Adrenal gland (tissue), 12 donors: ENCODE results near the gene MAML3. TPM values are rescaled to one million over a fixed set of nuclear protein-coding genes. Genes with fewer than 3 reads are reported as not detected.
A peak's percentile ranks its signal among the peaks of the same experiment; 100 is the strongest.

Experiments
- DNase-seq, 7 donors: peaks; one replicate each; pipeline ENCODE4 v3.0.0-alpha.2; 2019 to 2020
- H3K27ac ChIP-seq, 5 donors: fragments of 200-600 bp; sonication (generic) in 4 of 5; 1 replicate in 3 of 5; 2 replicates in 2 of 5; pipeline versions ENCODE4 v1.5.1 to v1.8.0; 2016 to 2020; ENCODE audit warnings: mild to moderate bottlenecking in 1 of 5
- H3K27me3 ChIP-seq: fragments of 200-600 bp; 2 replicates; pipeline ENCODE4 v1.8.0; 2021
- H3K36me3 ChIP-seq, 2 donors: fragments of 200-600 bp; replicated peaks in 1 of 2; 1 replicate in 1 of 2; 2 replicates in 1 of 2; pipeline versions ENCODE4 v1.5.1 to v1.8.0; 2018 to 2022
- H3K4me1 ChIP-seq, 2 donors: fragments of 200-600 bp; replicated peaks in 1 of 2; 1 replicate in 1 of 2; 2 replicates in 1 of 2; pipeline versions ENCODE4 v1.5.1 to v1.8.0; 2018 to 2021
- H3K4me3 ChIP-seq, 4 donors: fragments of 200-600 bp; sonication (generic) in 3 of 4; one replicate each; pipeline ENCODE4 v1.5.1; 2016 to 2018
- H3K9me3 ChIP-seq, 3 donors: fragments of 200-600 bp; sonication (generic) in 1 of 3; replicated peaks in 1 of 3; 1 replicate in 2 of 3; 2 replicates in 1 of 3; pipeline versions ENCODE4 v1.5.1 to v1.8.0; 2016 to 2021
- CTCF ChIP-seq, 6 experiments: fragments of 450-650 bp in 4 of 6; fragments of 200-600 bp in 2 of 6; sonication (generic) in 1 of 6; IDR thresholded peaks; 1 replicate in 5 of 6; 2 replicates in 1 of 6; pipeline versions ENCODE4 v1.5.1 to v1.8.0; 2016 to 2021; ENCODE audit warnings: antibody characterized with exemption in 6 of 6, mild to moderate bottlenecking in 2 of 6, moderate library complexity in 1 of 6
- POLR2A ChIP-seq, 2 donors: fragments of 450-650 bp; IDR thresholded peaks; one replicate each; pipeline ENCODE4 v1.6.1; 2017; ENCODE audit warnings: antibody characterized with exemption in 2 of 2, mild to moderate bottlenecking in 2 of 2, moderate library complexity in 1 of 2
- WGBS, 4 donors: extraction: QIAGEN DNeasy Blood & Tissue Kit in 2 of 4; methylation state at CpG; one replicate each; pipeline versions ENCODE4 v1.1.5 to v1.1.7; 2013 to 2017; 5-methylcytosine and 5-hydroxymethylcytosine counted together
- intact Hi-C, 2 donors: fragments of 100-400 bp; cut with DNase I; formaldehyde crosslinking; loops; one replicate each; pipeline versions ENCODE4 v1.14.1 to v1.15.0; 2022 to 2023
- polyA plus RNA-seq, 3 donors: library from polyadenylated mRNA; stranded (reverse); fragments of 200-250 nt in 2 of 3; fragments of 350-450 nt in 1 of 3; fragmentation: Illumina TruSeq in 1 of 3; extraction: RNeasy Lipid Tissue Mini Kit (QIAGEN cat#74804) in 1 of 3; gene quantifications; one replicate each; pipeline ENCODE4 v1.2.3, GENCODE V29; 2013 to 2014
- total RNA-seq, 9 donors: library from RNA; depleted of rRNA in 4 of 9; stranded (reverse); fragments of >200 nt in 4 of 9; fragments of 120-200 nt in 1 of 9; fragmentation: NEBNext Ultra II Directional in 1 of 9; extraction: Animal tissue kit (Norgen Biotek cat#: 25700) in 1 of 9; gene quantifications; one replicate each; pipeline versions ENCODE4 v1.1.0 to v1.2.4, GENCODE V29; 2013 to 2023
- donor health status: healthy with polysubstance abuse.
- donor health status: Bipolar disorder and iron deficiency.
- donor health status: DM: yes; HTN: yes; CAD: no.
- donor health status: DM: no; HTN: no; CAD: no.
- donor health status: DM: no; HTN: no; CAD: no.
- donor health status: DM: yes; HTN: yes; CAD: no.

MAML3 gene
- total and polyA plus RNA-seq, 12 donors, result 2.0 to 15.9 (median 8.4) TPM

GRCh38 chr4:139786494-139787354 is 367.3 kb downstream of the MAML3 start:
- TF ChIP-seq POLR2A (IDR thresholded peaks at IDR 0.05) (no peak), CTCF (IDR thresholded peaks at IDR 0.05) (no peak)
- 82 to 92% (median 88%) methylated on average over 12 of the region's 12 CpGs for WGBS, 4 donors
- Histone ChIP-seq H3K27ac (peak overlapping the region in 1 of 5 donors; percentile 4), H3K4me3 (no peak overlapping the region), H3K4me1 (no peaks in the 10 kb centered on the region), H3K9me3 (no peaks in the 10 kb centered on the region), H3K27me3 (no peaks in the 10 kb centered on the region), H3K36me3 (no peaks in the 10 kb centered on the region)
- no peak for DNase-seq
- intact Hi-C loops, result no loop called here

GRCh38 chr4:139785356-139785755 is 368.6 kb downstream of the MAML3 start:
- no peak overlapping the region for H3K4me3 ChIP-seq
- no peaks in the 10 kb centered on the region for H3K4me1 ChIP-seq
- TF ChIP-seq CTCF (IDR thresholded peaks at IDR 0.05) (no peak), POLR2A (IDR thresholded peaks at IDR 0.05) (no peak)
- H3K27ac ChIP-seq, result no peak overlapping the region
- no peaks in the 10 kb centered on the region for H3K9me3 ChIP-seq
- H3K36me3 ChIP-seq, result no peaks in the 10 kb centered on the region
- intact Hi-C loops, result no loop called here
- no peak for DNase-seq
- no peaks in the 10 kb centered on the region for H3K27me3 ChIP-seq
- WGBS, 4 donors, result 91 to 96% (median 94%) methylated on average over 4 of the region's 4 CpGs

- no peak for DNase-seq
- TF ChIP-seq CTCF (IDR thresholded peaks at IDR 0.05) (no peak), POLR2A (IDR thresholded peaks at IDR 0.05) (no peak)
- H3K27ac ChIP-seq, result peak overlapping the region in 1 of 5 donors; percentile 30
Measured at GRCh38 chr4:139783741-139784484, 370.1 kb downstream of the MAML3 start.

GRCh38 chr4:139782926-139783522 is 371.0 kb downstream of the MAML3 start:
- no peak overlapping the region for H3K4me3 ChIP-seq
- intact Hi-C loops, result no loop called here
- TF ChIP-seq POLR2A (IDR thresholded peaks at IDR 0.05) (no peak), CTCF (IDR thresholded peaks at IDR 0.05) (no peak)
- H3K27ac ChIP-seq, result peak overlapping the region in 1 of 5 donors; percentile 24
- no peaks in the 10 kb centered on the region for H3K9me3 ChIP-seq
- DNase-seq, result peak in 1 of 7 donors; percentile 61
- H3K4me1 ChIP-seq, result no peaks in the 10 kb centered on the region
- 77 to 90% (median 82%) methylated on average over 7 of the region's 7 CpGs for WGBS, 4 donors
- no peaks in the 10 kb centered on the region for H3K27me3 ChIP-seq
- H3K36me3 ChIP-seq, result no peaks in the 10 kb centered on the region

More at GRCh38 chr4:139783741-139784484, 370.1 kb downstream of the MAML3 start:
- Histone ChIP-seq H3K4me3 (no peak overlapping the region), H3K9me3 (no peaks in the 10 kb centered on the region), H3K4me1 (no peaks in the 10 kb centered on the region), H3K27me3 (no peaks in the 10 kb centered on the region), H3K36me3 (no peaks in the 10 kb centered on the region)
- intact Hi-C loops, result no loop called here
- WGBS, 4 donors, result 81 to 97% (median 87%) methylated on average over 20 of the region's 20 CpGs
